HepG2 (cell line): ENCODE measurements around the gene KCTD15. TPM values are rescaled to one million over a fixed set of nuclear protein-coding genes. Genes with fewer than 3 reads are reported as not detected.
A peak's percentile ranks its signal among the peaks of the same experiment; 100 is the strongest.

Source experiments
- CENPX ChIP-seq: sonication (generic); formaldehyde crosslinking; IDR thresholded peaks from 2 replicates; pipeline ENCODE4 v1.9.0; 2021; ENCODE audit warnings: mild to moderate bottlenecking, missing genetic modification reagents, moderate library complexity
- DNMT1 ChIP-seq: sonication (generic); formaldehyde crosslinking; IDR thresholded peaks from 2 replicates; pipeline ENCODE4 v1.5.1; 2020; ENCODE audit warnings: mild to moderate bottlenecking, missing genetic modification reagents
- GATA4 ChIP-seq: sonication (generic); IDR thresholded peaks from 2 replicates; pipeline ENCODE4 v1.6.1; 2016; ENCODE audit warnings: antibody characterized with exemption, low read depth, borderline replicate concordance
- GZF1 ChIP-seq: sonication (generic); formaldehyde crosslinking; IDR thresholded peaks from 2 replicates; pipeline ENCODE4 v1.5.1; 2020; ENCODE audit warnings: mild to moderate bottlenecking, missing genetic modification reagents
- HIVEP1 ChIP-seq: sonication (generic); formaldehyde crosslinking; IDR thresholded peaks from 2 replicates; pipeline ENCODE4 v1.4.0; 2020; ENCODE audit warnings: mild to moderate bottlenecking, missing genetic modification reagents
- HOXD1 ChIP-seq: sonication (generic); formaldehyde crosslinking; IDR thresholded peaks from 2 replicates; pipeline ENCODE4 v1.5.0; 2020; ENCODE audit warnings: missing genetic modification reagents
- KLF12 ChIP-seq: sonication (generic); formaldehyde crosslinking; IDR thresholded peaks from 2 replicates; pipeline ENCODE4 v1.4.0; 2020; ENCODE audit warnings: missing genetic modification reagents, borderline replicate concordance
- NFIB ChIP-seq: sonication (generic); formaldehyde crosslinking; IDR thresholded peaks from 2 replicates; pipeline ENCODE4 v1.9.0; 2021; ENCODE audit warnings: missing genetic modification reagents, mild to moderate bottlenecking, borderline replicate concordance
- NFYC ChIP-seq: IDR thresholded peaks from 2 replicates; pipeline ENCODE4 v1.6.1; 2016; ENCODE audit warnings: missing genetic modification reagents, missing compliant biosample characterization
- NR3C1 ChIP-seq: sonication (generic); formaldehyde crosslinking; IDR thresholded peaks from 2 replicates; pipeline ENCODE4 v1.4.0; 2020; ENCODE audit warnings: missing genetic modification reagents
- SMYD3 ChIP-seq: sonication (generic); formaldehyde crosslinking; IDR thresholded peaks from 2 replicates; pipeline ENCODE4 v1.8.1; 2023; ENCODE audit warnings: mild to moderate bottlenecking, missing genetic modification reagents
- SP2 ChIP-seq: sonication (generic); formaldehyde crosslinking; IDR thresholded peaks from 2 replicates; pipeline ENCODE4 v1.5.1; 2020; ENCODE audit warnings: mild to moderate bottlenecking, missing genetic modification reagents
- TEAD3 ChIP-seq: optimal IDR thresholded peaks from 2 replicates; pipeline ENCODE3; 2016; ENCODE audit warnings: borderline replicate concordance
- YEATS4 ChIP-seq: sonication (generic); formaldehyde crosslinking; IDR thresholded peaks from 2 replicates; pipeline ENCODE4 v1.4.0; 2020; ENCODE audit warnings: missing genetic modification reagents, borderline replicate concordance
- ZBTB20 ChIP-seq: sonication (generic); formaldehyde crosslinking; IDR thresholded peaks from 2 replicates; pipeline ENCODE4 v1.8.1; 2023; ENCODE audit warnings: missing genetic modification reagents, low read depth, mild to moderate bottlenecking, borderline replicate concordance
- ZEB1 ChIP-seq: IDR thresholded peaks from 2 replicates; pipeline ENCODE4 v1.6.1; 2012; ENCODE audit warnings: mild to moderate bottlenecking, low read depth, inconsistent platforms; ENCODE audit not compliant: insufficient replicate concordance
- ZFP36 ChIP-seq: fragments of 150-350 bp; IDR thresholded peaks from 2 replicates; pipeline ENCODE4 v1.6.1; 2018; ENCODE audit warnings: borderline replicate concordance, low read length, low read depth; ENCODE audit not compliant: partially characterized antibody
- ZNF205 ChIP-seq: IDR thresholded peaks from 2 replicates; pipeline ENCODE4 v1.6.1; 2018; ENCODE audit warnings: missing biosample characterization, missing genetic modification reagents
- ZNF350 ChIP-seq: sonication (generic); formaldehyde crosslinking; IDR thresholded peaks from 2 replicates; pipeline ENCODE4 v1.4.0; 2020; ENCODE audit warnings: mild to moderate bottlenecking, low read depth, missing genetic modification reagents, borderline replicate concordance
- ZNF431 ChIP-seq: sonication (generic); formaldehyde crosslinking; IDR thresholded peaks from 2 replicates; pipeline ENCODE4 v1.9.0; 2022; ENCODE audit warnings: missing genetic modification reagents, low read depth, mild to moderate bottlenecking, borderline replicate concordance
- ZNF790 ChIP-seq: sonication (generic); formaldehyde crosslinking; IDR thresholded peaks from 2 replicates; pipeline ENCODE4 v1.8.0; 2022; ENCODE audit warnings: missing genetic modification reagents, mild to moderate bottlenecking, borderline replicate concordance
- ZZZ3 ChIP-seq: sonication (generic); formaldehyde crosslinking; IDR thresholded peaks from 2 replicates; pipeline ENCODE4 v1.4.0; 2020; ENCODE audit warnings: missing genetic modification reagents, mild to moderate bottlenecking, borderline replicate concordance
- polyA plus RNA-seq, 8 experiments: library from polyadenylated mRNA; depleted of rRNA in 3 of 8; stranded (reverse) in 7 of 8; unstranded in 1 of 8; fragments of >200 nt; fragmentation: Illumina TruSeq in 4 of 8; extraction: Trizol in 4 of 8; gene quantifications; 2 replicates each; pipeline versions ENCODE4 v1.2.1 to v1.2.3, GENCODE V29; 2011 to 2016; ENCODE audit warnings: low read depth in 4 of 8, missing spikeins in 1 of 8, mixed read lengths in 1 of 8; ENCODE audit not compliant: insufficient read depth in 1 of 8
- total RNA-seq, 5 experiments: library from RNA; depleted of rRNA; stranded (reverse); fragments of >200 nt; fragmentation: Illumina TruSeq; extraction: Trizol; gene quantifications; 2 replicates each; pipeline ENCODE4 v1.2.3, GENCODE V29; 2016; ENCODE audit warnings: low read depth in 1 of 5
- TF ChIP-seq, protein P1 (sequence below): IDR thresholded peaks from 2 replicates; pipeline ENCODE4 v1.6.1; 2016; ENCODE audit warnings: control low read depth
- TF ChIP-seq, protein P2 (sequence below): sonication (generic); formaldehyde crosslinking; IDR thresholded peaks from 2 replicates; pipeline ENCODE4 v1.4.0; 2020; ENCODE audit warnings: missing genetic modification reagents
- TF ChIP-seq, protein P3 (sequence below): fragments of 450-650 bp; IDR thresholded peaks from 2 replicates; pipeline ENCODE4 v1.6.1; 2016
- TF ChIP-seq, protein P4 (sequence below): sonication (generic); formaldehyde crosslinking; conservative IDR thresholded peaks from 2 replicates; pipeline ENCODE4 v1.4.0; 2020; ENCODE audit warnings: missing genetic modification reagents

The KCTD15 gene
- total and polyA plus RNA-seq, 2 of the 13 experiments (the other 11 are each of a cell fraction or from before 2014, with no cell fraction given): 13.2 to 16.7 TPM

DNA sequence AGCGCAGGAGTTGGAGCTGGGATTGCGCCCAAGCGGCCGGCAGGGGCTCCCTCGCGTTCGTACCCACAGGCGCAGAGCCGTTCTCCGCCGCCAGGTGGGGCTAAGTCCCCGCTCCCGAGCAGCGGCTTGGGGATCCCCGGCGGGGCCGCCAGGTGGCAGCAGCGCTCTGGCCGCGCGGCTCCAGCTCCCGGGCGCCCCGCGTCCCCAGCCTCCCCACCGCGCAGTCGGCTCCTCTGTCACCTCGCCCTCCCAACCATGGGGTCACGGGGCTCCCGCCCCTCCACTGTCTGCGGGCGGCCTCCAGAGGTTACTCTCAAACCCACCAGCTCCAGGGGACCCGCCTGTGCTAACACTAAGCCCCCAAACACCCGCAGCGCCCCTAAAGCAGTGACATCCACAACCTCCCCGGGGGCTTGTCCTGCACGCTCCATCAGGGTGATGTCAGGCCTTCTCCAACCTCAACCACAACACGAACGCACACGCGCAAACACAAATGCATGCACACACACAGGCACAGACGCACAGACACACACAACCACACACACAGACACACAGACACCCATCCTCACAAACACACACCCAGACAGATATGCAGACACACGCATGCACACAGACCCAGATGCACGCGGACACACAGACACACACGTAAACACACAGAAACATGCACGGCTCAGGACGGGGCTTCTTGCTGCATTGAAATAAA, 18.4 kb upstream of the KCTD15 start (continued):
- TF ChIP-seq, protein P1, sequence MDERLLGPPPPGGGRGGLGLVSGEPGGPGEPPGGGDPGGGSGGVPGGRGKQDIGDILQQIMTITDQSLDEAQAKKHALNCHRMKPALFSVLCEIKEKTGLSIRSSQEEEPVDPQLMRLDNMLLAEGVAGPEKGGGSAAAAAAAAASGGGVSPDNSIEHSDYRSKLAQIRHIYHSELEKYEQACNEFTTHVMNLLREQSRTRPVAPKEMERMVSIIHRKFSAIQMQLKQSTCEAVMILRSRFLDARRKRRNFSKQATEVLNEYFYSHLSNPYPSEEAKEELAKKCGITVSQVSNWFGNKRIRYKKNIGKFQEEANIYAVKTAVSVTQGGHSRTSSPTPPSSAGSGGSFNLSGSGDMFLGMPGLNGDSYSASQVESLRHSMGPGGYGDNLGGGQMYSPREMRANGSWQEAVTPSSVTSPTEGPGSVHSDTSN (CRISPR knock-in tag): no peak
- TF ChIP-seq ZZZ3 (no peak), SP2 (CRISPR knock-in tag) (no peak), SMYD3 (CRISPR knock-in tag) (no peak), CENPX (CRISPR knock-in tag) (no peak), ZNF350 (CRISPR knock-in tag) (no peak), HIVEP1 (CRISPR knock-in tag) (no peak; the same call in 1 of the 2 replicates), NFYC (CRISPR knock-in tag) (no peak), YEATS4 (CRISPR knock-in tag) (no peak), ZBTB20 (CRISPR knock-in tag) (no peak), KLF12 (CRISPR knock-in tag) (no peak), TEAD3 (CRISPR knock-in tag) (no peak), GATA4 (no peak), ZEB1 (no peak), ZFP36 (peak; percentile 34), NR3C1 (CRISPR knock-in tag) (no peak), GZF1 (CRISPR knock-in tag) (no peak), ZNF790 (CRISPR knock-in tag) (no peak), ZNF205 (CRISPR knock-in tag) (peak; percentile 61), DNMT1 (CRISPR knock-in tag) (peak; percentile 43; the same call in 1 of the 2 replicates), NFIB (CRISPR knock-in tag) (no peak), HOXD1 (CRISPR knock-in tag) (peak; percentile 82), ZNF431 (no peak)
- TF ChIP-seq, protein P2, sequence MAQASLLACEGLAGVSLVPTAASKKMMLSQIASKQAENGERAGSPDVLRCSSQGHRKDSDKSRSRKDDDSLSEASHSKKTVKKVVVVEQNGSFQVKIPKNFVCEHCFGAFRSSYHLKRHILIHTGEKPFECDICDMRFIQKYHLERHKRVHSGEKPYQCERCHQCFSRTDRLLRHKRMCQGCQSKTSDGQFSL: no peak
- TF ChIP-seq, protein P3, sequence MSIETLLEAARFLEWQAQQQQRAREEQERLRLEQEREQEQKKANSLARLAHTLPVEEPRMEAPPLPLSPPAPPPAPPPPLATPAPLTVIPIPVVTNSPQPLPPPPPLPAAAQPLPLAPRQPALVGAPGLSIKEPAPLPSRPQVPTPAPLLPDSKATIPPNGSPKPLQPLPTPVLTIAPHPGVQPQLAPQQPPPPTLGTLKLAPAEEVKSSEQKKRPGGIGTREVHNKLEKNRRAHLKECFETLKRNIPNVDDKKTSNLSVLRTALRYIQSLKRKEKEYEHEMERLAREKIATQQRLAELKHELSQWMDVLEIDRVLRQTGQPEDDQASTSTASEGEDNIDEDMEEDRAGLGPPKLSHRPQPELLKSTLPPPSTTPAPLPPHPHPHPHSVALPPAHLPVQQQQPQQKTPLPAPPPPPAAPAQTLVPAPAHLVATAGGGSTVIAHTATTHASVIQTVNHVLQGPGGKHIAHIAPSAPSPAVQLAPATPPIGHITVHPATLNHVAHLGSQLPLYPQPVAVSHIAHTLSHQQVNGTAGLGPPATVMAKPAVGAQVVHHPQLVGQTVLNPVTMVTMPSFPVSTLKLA: no peak
- TF ChIP-seq, protein P4, sequence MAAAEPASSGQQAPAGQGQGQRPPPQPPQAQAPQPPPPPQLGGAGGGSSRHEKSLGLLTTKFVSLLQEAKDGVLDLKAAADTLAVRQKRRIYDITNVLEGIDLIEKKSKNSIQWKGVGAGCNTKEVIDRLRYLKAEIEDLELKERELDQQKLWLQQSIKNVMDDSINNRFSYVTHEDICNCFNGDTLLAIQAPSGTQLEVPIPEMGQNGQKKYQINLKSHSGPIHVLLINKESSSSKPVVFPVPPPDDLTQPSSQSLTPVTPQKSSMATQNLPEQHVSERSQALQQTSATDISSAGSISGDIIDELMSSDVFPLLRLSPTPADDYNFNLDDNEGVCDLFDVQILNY: no peak
